DOHH2 (cell line): ENCODE measurements around the gene EOGT.

ENCODE experiments used
- EZH2phosphoT487 ChIP-seq: fragments of 200-600 bp; sonication (generic); IDR thresholded peaks from 2 replicates; pipeline ENCODE4 v1.6.1; 2017; ENCODE audit warnings: borderline replicate concordance, mild to moderate bottlenecking, antibody characterized with exemption, low read length, moderate library complexity, mixed read lengths
- TF ChIP-seq, protein P1 (sequence below): fragments of 200-600 bp; sonication (generic); IDR thresholded peaks from one replicate; pipeline ENCODE4 v1.5.1; 2014; ENCODE audit warnings: antibody characterized with exemption, mild to moderate bottlenecking, low read depth, low read length; ENCODE audit not compliant: poor library complexity, severe bottlenecking

- TF ChIP-seq, protein P1, sequence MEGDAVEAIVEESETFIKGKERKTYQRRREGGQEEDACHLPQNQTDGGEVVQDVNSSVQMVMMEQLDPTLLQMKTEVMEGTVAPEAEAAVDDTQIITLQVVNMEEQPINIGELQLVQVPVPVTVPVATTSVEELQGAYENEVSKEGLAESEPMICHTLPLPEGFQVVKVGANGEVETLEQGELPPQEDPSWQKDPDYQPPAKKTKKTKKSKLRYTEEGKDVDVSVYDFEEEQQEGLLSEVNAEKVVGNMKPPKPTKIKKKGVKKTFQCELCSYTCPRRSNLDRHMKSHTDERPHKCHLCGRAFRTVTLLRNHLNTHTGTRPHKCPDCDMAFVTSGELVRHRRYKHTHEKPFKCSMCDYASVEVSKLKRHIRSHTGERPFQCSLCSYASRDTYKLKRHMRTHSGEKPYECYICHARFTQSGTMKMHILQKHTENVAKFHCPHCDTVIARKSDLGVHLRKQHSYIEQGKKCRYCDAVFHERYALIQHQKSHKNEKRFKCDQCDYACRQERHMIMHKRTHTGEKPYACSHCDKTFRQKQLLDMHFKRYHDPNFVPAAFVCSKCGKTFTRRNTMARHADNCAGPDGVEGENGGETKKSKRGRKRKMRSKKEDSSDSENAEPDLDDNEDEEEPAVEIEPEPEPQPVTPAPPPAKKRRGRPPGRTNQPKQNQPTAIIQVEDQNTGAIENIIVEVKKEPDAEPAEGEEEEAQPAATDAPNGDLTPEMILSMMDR, result no peak
- no peak for TF ChIP-seq EZH2phosphoT487
Observed at GRCh38 chr3:69048990-69049389, 35.5 kb upstream of the EOGT start.
